Measurements from ENCODE around the gene B4GAT1. TPM values are rescaled to one million over a fixed set of nuclear protein-coding genes. Genes with fewer than 3 reads are reported as not detected.
A peak's percentile ranks its signal among the peaks of the same experiment; 100 is the strongest.

B4GAT1 gene
- total RNA-seq, 1 experiment from 2014 or later = 6.7 TPM

DNA sequence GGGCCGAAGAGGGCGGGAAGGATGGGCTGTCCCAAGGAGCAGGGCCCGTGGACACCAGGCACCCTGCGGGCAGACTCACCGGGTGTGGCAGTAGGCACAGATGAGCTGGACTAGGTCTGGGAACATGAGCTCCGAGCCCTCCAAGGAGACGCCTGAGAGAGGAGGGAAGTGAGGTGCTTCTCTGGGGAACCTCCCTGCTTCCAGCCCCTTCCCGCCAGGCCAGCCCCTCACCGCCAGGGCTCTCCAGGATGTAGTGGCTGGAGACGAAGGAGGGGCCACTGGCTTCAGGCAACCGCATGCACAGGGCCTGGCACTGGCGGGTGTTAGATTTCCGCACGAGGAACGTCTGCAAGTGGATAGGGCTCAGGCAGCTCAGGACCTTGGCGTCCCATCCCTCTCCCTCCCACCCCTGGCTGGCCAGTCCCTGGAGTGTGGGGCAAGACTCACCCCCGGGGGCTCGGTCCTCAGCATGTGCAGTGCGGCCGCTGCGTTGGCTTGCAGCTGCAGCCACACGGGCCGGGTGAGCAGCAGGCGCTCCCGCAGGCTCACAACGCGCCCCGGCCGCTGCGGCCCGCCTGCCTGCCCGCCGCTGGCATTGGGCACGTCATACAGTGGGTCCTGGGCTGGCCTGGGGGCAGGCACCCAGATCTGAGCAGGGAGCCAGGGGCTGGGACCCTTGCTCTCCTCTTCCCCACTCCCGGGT, 11.7 kb downstream of the B4GAT1 start:
- CTCF ChIA-PET = interaction anchor here (0.8 to 2.6 kb wide), 4 partner anchors 15 to 53 kb away, joined by 3 to 19 read pairs (median 6); partner anchors contain the start of gene YIF1A
- peak overlapping the region; percentile 95 for H3K9ac ChIP-seq (ENCODE audit: low read length)
- H3K36me3 ChIP-seq (ENCODE audit: control insufficient read depth in 1 of 2, insufficient read depth in 2 of 2, low read length in 2 of 2) = peaks cover 8 to 20% of the 10 kb centered on the region in 2 experiments; a peak in 3 of 4 replicates
- H3K9me2 ChIP-seq (ENCODE audit: insufficient read depth) = no peaks in the 10 kb centered on the region
- DNase-seq (ENCODE audit: low read depth, low spot score) (no peak), ATAC-seq (peak; percentile 45)
- peak overlapping the region; percentile 70 to 77 for H3K4me3 ChIP-seq (replicated peaks in 1 of 2; ENCODE audit: low read depth in 1 of 2, low read length in 2 of 2)
- H2AFZ ChIP-seq (ENCODE audit: low read depth, low read length, poor library complexity, severe bottlenecking) = no peak overlapping the region
- peaks cover 16% of the 10 kb centered on the region; the same call in 1 of the 2 replicates for H3K79me2 ChIP-seq (ENCODE audit: insufficient read depth, low read length)
- RAD21 ChIA-PET (ENCODE audit: low non-redundant PET in 1 of 2, low total read pairs in 2 of 2, uncharacterized antibody in 2 of 2, unreplicated experiment in 2 of 2) = interaction anchor here (2.0 to 2.2 kb wide), 2 partner anchors 24 kb away, joined by 12 to 17 read pairs; no protein-coding TSS in a partner anchor
- intact Hi-C loops (cut with micrococcal nuclease) = loop anchor here (1.0 to 2.0 kb wide), 2 partner anchors 23 to 113 kb away; no protein-coding TSS in a partner anchor
- TF ChIP-seq YY1 (IDR thresholded peaks at IDR 0.05; ENCODE audit: extremely low read depth, insufficient replicate concordance, low read depth, low read length) = no peak
- peak; percentile 70; the same call in 1 of the 2 replicates for TF ChIP-seq ZFX (IDR thresholded peaks at IDR 0.05)
- POLR2A ChIA-PET = interaction anchor here (0.8 to 2.3 kb wide), 3 partner anchors 9 to 145 kb away, joined by 3 to 16 read pairs (median 7); partner anchors contain the start of genes BRMS1 and DPP3
- H3K4me2 ChIP-seq (ENCODE audit: low read length) = peak overlapping the region; percentile 95
- H3K27me3 ChIP-seq (ENCODE audit: insufficient read depth, low read length) = no peaks in the 10 kb centered on the region
- BruUV-seq (replicated peaks) = TSS peak; percentile 14
- H3K9me3 ChIP-seq (ENCODE audit: control insufficient read depth in 1 of 2, insufficient read depth in 1 of 2, low read depth in 1 of 2, low read length in 2 of 2) = no peaks in the 10 kb centered on the region
- peak overlapping the region; percentile 89 for H3K27ac ChIP-seq (ENCODE audit: low read depth, low read length)
- peaks cover 16 to 36% of the 10 kb centered on the region in 2 experiments for H3K4me1 ChIP-seq (ENCODE audit: control insufficient read depth in 1 of 2, insufficient read depth in 2 of 2, low read length in 2 of 2)
- no peaks in the 10 kb centered on the region for H4K20me1 ChIP-seq (ENCODE audit: insufficient read depth)

DNA sequence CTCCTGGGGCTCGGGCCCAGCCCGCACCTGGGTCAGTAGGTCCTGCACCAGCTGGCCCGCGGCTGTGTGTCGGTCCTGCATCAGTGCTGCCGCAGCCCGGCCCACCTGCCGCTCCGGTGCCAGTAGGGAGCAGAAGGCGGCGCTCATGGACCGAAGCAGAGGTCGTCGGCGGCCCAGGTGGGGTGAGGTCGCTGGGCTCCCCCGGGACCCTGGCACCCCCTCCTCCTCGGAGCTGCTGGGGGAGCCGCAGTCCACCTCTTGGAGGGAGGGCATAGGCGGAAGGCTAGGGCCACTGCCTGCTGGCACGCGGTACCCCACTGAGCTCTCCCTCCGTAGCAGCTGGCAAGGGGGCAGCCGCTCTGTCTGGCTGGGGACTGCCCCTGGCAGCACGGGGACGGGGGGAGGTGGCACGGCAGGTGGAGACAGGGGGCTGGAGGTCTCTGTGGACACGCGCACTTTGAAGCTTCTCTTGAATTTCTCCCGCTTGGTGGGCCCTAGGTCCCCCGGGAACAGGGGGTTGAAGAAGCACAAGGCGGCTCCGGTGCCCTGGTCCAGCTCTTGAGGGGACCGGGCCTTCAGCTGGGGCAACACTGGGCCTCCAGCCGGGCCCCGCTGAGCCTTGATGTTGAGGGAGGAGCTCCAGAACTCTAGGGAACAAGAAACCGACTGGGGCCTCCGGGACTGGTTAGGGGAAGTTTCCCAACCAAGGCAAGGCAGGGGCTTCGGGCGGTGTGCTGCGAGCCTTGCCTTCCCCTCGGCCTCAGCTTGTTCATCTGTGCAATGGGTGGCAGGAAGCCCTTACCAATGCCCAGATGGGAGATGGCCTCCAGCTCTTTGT, 12.6 kb downstream of the B4GAT1 start:
- Histone ChIP-seq H3K27ac (ENCODE audit: low read depth, low read length) (peak overlapping the region; percentile 89), H3K4me1 (ENCODE audit: control insufficient read depth in 1 of 2, insufficient read depth in 2 of 2, low read length in 2 of 2) (peaks cover 16 to 42% of the 10 kb centered on the region in 2 experiments), H3K4me3 (replicated peaks in 1 of 2; ENCODE audit: low read depth in 1 of 2, low read length in 2 of 2) (peak overlapping the region; percentile 70 to 77), H3K9me2 (ENCODE audit: insufficient read depth) (no peaks in the 10 kb centered on the region), H3K9ac (ENCODE audit: low read length) (peak overlapping the region; percentile 95), H2AFZ (ENCODE audit: low read depth, low read length, poor library complexity, severe bottlenecking) (no peak overlapping the region), H3K79me2 (ENCODE audit: insufficient read depth, low read length) (peaks cover 16% of the 10 kb centered on the region; the same call in 1 of the 2 replicates), H4K20me1 (ENCODE audit: insufficient read depth) (no peaks in the 10 kb centered on the region), H3K4me2 (ENCODE audit: low read length) (peak overlapping the region; percentile 95), H3K36me3 (ENCODE audit: control insufficient read depth in 1 of 2, insufficient read depth in 2 of 2, low read length in 2 of 2) (peaks cover 3 to 16% of the 10 kb centered on the region in 2 experiments; a peak in 3 of 4 replicates), H3K9me3 (ENCODE audit: control insufficient read depth in 1 of 2, insufficient read depth in 1 of 2, low read depth in 1 of 2, low read length in 2 of 2) (no peaks in the 10 kb centered on the region), H3K27me3 (ENCODE audit: insufficient read depth, low read length) (no peaks in the 10 kb centered on the region)
- ChIA-PET RAD21 (ENCODE audit: low non-redundant PET in 1 of 2, low total read pairs in 2 of 2, uncharacterized antibody in 2 of 2, unreplicated experiment in 2 of 2) (interaction anchor here (2.0 to 2.2 kb wide), 2 partner anchors 23 kb away, joined by 12 to 17 read pairs; no protein-coding TSS in a partner anchor), POLR2A (interaction anchor here (0.8 to 2.3 kb wide), 3 partner anchors 10 to 145 kb away, joined by 3 to 16 read pairs (median 7); partner anchors contain the start of genes BRMS1 and DPP3), CTCF (interaction anchor here (1.7 to 2.6 kb wide), 2 partner anchors 23 to 54 kb away, joined by 6 to 19 read pairs; no protein-coding TSS in a partner anchor)
- no peak for DNase-seq (ENCODE audit: low read depth, low spot score)
- TF ChIP-seq, protein P1, sequence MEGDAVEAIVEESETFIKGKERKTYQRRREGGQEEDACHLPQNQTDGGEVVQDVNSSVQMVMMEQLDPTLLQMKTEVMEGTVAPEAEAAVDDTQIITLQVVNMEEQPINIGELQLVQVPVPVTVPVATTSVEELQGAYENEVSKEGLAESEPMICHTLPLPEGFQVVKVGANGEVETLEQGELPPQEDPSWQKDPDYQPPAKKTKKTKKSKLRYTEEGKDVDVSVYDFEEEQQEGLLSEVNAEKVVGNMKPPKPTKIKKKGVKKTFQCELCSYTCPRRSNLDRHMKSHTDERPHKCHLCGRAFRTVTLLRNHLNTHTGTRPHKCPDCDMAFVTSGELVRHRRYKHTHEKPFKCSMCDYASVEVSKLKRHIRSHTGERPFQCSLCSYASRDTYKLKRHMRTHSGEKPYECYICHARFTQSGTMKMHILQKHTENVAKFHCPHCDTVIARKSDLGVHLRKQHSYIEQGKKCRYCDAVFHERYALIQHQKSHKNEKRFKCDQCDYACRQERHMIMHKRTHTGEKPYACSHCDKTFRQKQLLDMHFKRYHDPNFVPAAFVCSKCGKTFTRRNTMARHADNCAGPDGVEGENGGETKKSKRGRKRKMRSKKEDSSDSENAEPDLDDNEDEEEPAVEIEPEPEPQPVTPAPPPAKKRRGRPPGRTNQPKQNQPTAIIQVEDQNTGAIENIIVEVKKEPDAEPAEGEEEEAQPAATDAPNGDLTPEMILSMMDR (IDR thresholded peaks at IDR 0.05 in 2 of 3, conservative IDR thresholded peaks at IDR 0.05 in 1 of 3; ENCODE audit: borderline replicate concordance in 1 of 3, insufficient read depth in 1 of 3, low read depth in 2 of 3, low read length in 2 of 3) = no peak
- no peak for TF ChIP-seq EZH2phosphoT487 (IDR thresholded peaks at IDR 0.05; ENCODE audit: borderline replicate concordance)
- TF ChIP-seq SIN3A (IDR thresholded peaks at IDR 0.05; ENCODE audit: low read depth) = no peak
- no peak for TF ChIP-seq ELF1 (IDR thresholded peaks at IDR 0.05; ENCODE audit: borderline replicate concordance, low read depth)
- no peak for TF ChIP-seq POLR2AphosphoS5 (IDR thresholded peaks at IDR 0.05; ENCODE audit: low read depth, low read length)
- no peak for TF ChIP-seq EGR1 (IDR thresholded peaks at IDR 0.05; ENCODE audit: low read depth)
- no peak for TF ChIP-seq SRF (IDR thresholded peaks at IDR 0.05; ENCODE audit: low read depth)
- intact Hi-C loops (cut with micrococcal nuclease) = no loop called here
- BruUV-seq (replicated peaks) = no TSS peak
- ATAC-seq = no peak
